Measurements from ENCODE around the gene DPP7. TPM values are rescaled to one million over a fixed set of nuclear protein-coding genes. Genes with fewer than 3 reads are reported as not detected.

Gene DPP7
- total and polyA plus RNA-seq, 7 donors: 26.6 to 158 (median 91.3) TPM

Small RNAs within 50 kb of the gene (small RNA-seq; reads per million reads assigned to genes)
- 0 reads per million in 3 donors for gene RF00153

Other genes with a start within 250 kb of the DPP7 start
Only the 30 nearest of the 33 such genes appear.
- gene FBXW5, start 170.0 kb downstream of the DPP7 start, total RNA-seq: 100 to 1,000 TPM; 153 to 202 (median 171) TPM
- gene FBXW5, start 170.0 kb downstream of the DPP7 start, polyA plus RNA-seq: 100 to 1,000 TPM; 147 to 182 (median 165) TPM
- not detected for gene C8G, start 169.5 kb downstream of the DPP7 start, total RNA-seq
- gene C8G, start 169.5 kb downstream of the DPP7 start, polyA plus RNA-seq: 10 to 100 TPM in 1 of 3 donors, 1 to 10 TPM in 2; 4.2 to 11.1 (median 5.4) TPM
- gene LCN12, start 162.5 kb downstream of the DPP7 start, total RNA-seq: 1 to 10 TPM in 1 of 4 donors, not detected in 3; 1.2 TPM
- gene LCN12, start 162.5 kb downstream of the DPP7 start, polyA plus RNA-seq: 1 to 10 TPM in 1 of 3 donors, not detected in 2; 3.0 TPM
- 10 to 100 TPM; 11.8 to 36.6 (median 32.4) TPM for gene PTGDS, start 137.2 kb downstream of the DPP7 start, total RNA-seq
- gene PTGDS, start 137.2 kb downstream of the DPP7 start, polyA plus RNA-seq: 100 to 1,000 TPM in 1 of 3 donors, 10 to 100 TPM in 1, 1 to 10 TPM in 1; 8.3 to 218 (median 24.0) TPM
- 1 to 10 TPM in 1 of 4 donors, under 1 TPM in 3; 0.14 to 1.1 (median 0.43) TPM for gene LCNL1, start 131.7 kb downstream of the DPP7 start, total RNA-seq
- under 1 TPM in 1 of 3 donors, not detected in 2; 0.50 TPM for gene LCNL1, start 131.7 kb downstream of the DPP7 start, polyA plus RNA-seq
- gene PAXX, start 122.3 kb downstream of the DPP7 start, total RNA-seq: 10 to 100 TPM; 28.0 to 38.0 (median 36.2) TPM
- 10 to 100 TPM; 28.4 to 80.9 (median 40.8) TPM for gene PAXX, start 122.3 kb downstream of the DPP7 start, polyA plus RNA-seq
- gene CLIC3, start 118.2 kb downstream of the DPP7 start, total RNA-seq: 1 to 10 TPM in 1 of 4 donors, not detected in 3; 1.4 TPM
- gene CLIC3, start 118.2 kb downstream of the DPP7 start, polyA plus RNA-seq: 1 to 10 TPM in 1 of 3 donors, not detected in 2; 4.7 TPM
- gene ABCA2, start 86.5 kb downstream of the DPP7 start, total RNA-seq: 10 to 100 TPM in 3 of 4 donors, 1 to 10 TPM in 1; 9.2 to 19.7 (median 13.2) TPM
- gene ABCA2, start 86.5 kb downstream of the DPP7 start, polyA plus RNA-seq: 10 to 100 TPM in 1 of 3 donors, 1 to 10 TPM in 2; 6.0 to 28.6 (median 9.0) TPM
- gene FUT7, start 82.6 kb downstream of the DPP7 start, total RNA-seq: 1 to 10 TPM in 1 of 4 donors, under 1 TPM in 2, not detected in 1; 0.36 to 1.3 (median 0.41) TPM
- 1 to 10 TPM in 1 of 3 donors, not detected in 2; 1.3 TPM for gene FUT7, start 82.6 kb downstream of the DPP7 start, polyA plus RNA-seq
- gene NPDC1, start 68.6 kb downstream of the DPP7 start, total RNA-seq: 100 to 1,000 TPM in 1 of 4 donors, 10 to 100 TPM in 3; 21.4 to 101 (median 42.4) TPM
- 100 to 1,000 TPM in 1 of 3 donors, 10 to 100 TPM in 2; 47.9 to 118 (median 91.9) TPM for gene NPDC1, start 68.6 kb downstream of the DPP7 start, polyA plus RNA-seq
- gene ENTPD2, start 60.7 kb downstream of the DPP7 start, total RNA-seq: 1 to 10 TPM in 3 of 4 donors, not detected in 1; 1.2 to 2.2 (median 2.1) TPM
- gene ENTPD2, start 60.7 kb downstream of the DPP7 start, polyA plus RNA-seq: 1 to 10 TPM in 2 of 3 donors, under 1 TPM in 1; 0.92 to 6.4 (median 3.0) TPM
- under 1 TPM in 1 of 4 donors, not detected in 3; 0.81 TPM for gene SAPCD2, start 44.2 kb downstream of the DPP7 start, total RNA-seq
- 10 to 100 TPM in 1 of 3 donors, 1 to 10 TPM in 2; 3.6 to 16.4 (median 3.7) TPM for gene SAPCD2, start 44.2 kb downstream of the DPP7 start, polyA plus RNA-seq
- gene UAP1L1, start 37.2 kb downstream of the DPP7 start, total RNA-seq: 1 to 10 TPM; 2.9 to 9.1 (median 4.8) TPM
- 1 to 10 TPM; 4.2 to 9.6 (median 6.0) TPM for gene UAP1L1, start 37.2 kb downstream of the DPP7 start, polyA plus RNA-seq
- gene MAN1B1, start 27.7 kb downstream of the DPP7 start, total RNA-seq: 10 to 100 TPM; 27.8 to 34.9 (median 28.7) TPM
- gene MAN1B1, start 27.7 kb downstream of the DPP7 start, polyA plus RNA-seq: 10 to 100 TPM; 12.0 to 52.0 (median 14.1) TPM
- gene GRIN1, start 24.4 kb upstream of the DPP7 start, total RNA-seq: 1 to 10 TPM in 1 of 4 donors, under 1 TPM in 3; 0.16 to 1.1 (median 0.38) TPM
- under 1 TPM in 1 of 3 donors, not detected in 2; 0.69 TPM for gene GRIN1, start 24.4 kb upstream of the DPP7 start, polyA plus RNA-seq
- under 1 TPM in 1 of 4 donors, not detected in 3; 0.68 TPM for gene LRRC26, start 55.3 kb upstream of the DPP7 start, total RNA-seq
- gene LRRC26, start 55.3 kb upstream of the DPP7 start, polyA plus RNA-seq: 1 to 10 TPM; 1.2 to 6.3 (median 1.4) TPM
- not detected for gene TMEM210, start 57.3 kb upstream of the DPP7 start, total RNA-seq
- under 1 TPM in 1 of 3 donors, not detected in 2; 0.12 TPM for gene TMEM210, start 57.3 kb upstream of the DPP7 start, polyA plus RNA-seq
- 10 to 100 TPM; 21.0 to 27.4 (median 24.6) TPM for gene ANAPC2, start 73.8 kb upstream of the DPP7 start, total RNA-seq
- 10 to 100 TPM; 12.5 to 49.3 (median 13.2) TPM for gene ANAPC2, start 73.8 kb upstream of the DPP7 start, polyA plus RNA-seq
- 100 to 1,000 TPM in 1 of 4 donors, 10 to 100 TPM in 3; 39.6 to 122 (median 76.3) TPM for gene SSNA1, start 73.9 kb upstream of the DPP7 start, total RNA-seq
- 100 to 1,000 TPM in 2 of 3 donors, 10 to 100 TPM in 1; 93.2 to 112 (median 105) TPM for gene SSNA1, start 73.9 kb upstream of the DPP7 start, polyA plus RNA-seq
- 1 to 10 TPM; 3.0 to 4.6 (median 3.8) TPM for gene TPRN, start 86.0 kb upstream of the DPP7 start, total RNA-seq
- gene TPRN, start 86.0 kb upstream of the DPP7 start, polyA plus RNA-seq: 10 to 100 TPM; 64.9 to 80.5 (median 78.1) TPM
- 10 to 100 TPM; 24.8 to 33.4 (median 29.1) TPM for gene TMEM203, start 90.9 kb upstream of the DPP7 start, total RNA-seq
- gene TMEM203, start 90.9 kb upstream of the DPP7 start, polyA plus RNA-seq: 10 to 100 TPM; 27.5 to 42.0 (median 38.4) TPM
- gene NDOR1, start 91.0 kb upstream of the DPP7 start, total RNA-seq: 10 to 100 TPM in 1 of 4 donors, 1 to 10 TPM in 3; 3.8 to 12.7 (median 5.1) TPM
- gene NDOR1, start 91.0 kb upstream of the DPP7 start, polyA plus RNA-seq: 10 to 100 TPM in 1 of 3 donors, 1 to 10 TPM in 2; 5.4 to 20.2 (median 6.0) TPM
- 1 to 10 TPM in 2 of 4 donors, under 1 TPM in 1, not detected in 1; 0.54 to 1.9 (median 1.1) TPM for gene RNF208, start 107.5 kb upstream of the DPP7 start, total RNA-seq
- 1 to 10 TPM; 4.8 to 8.8 (median 5.5) TPM for gene RNF208, start 107.5 kb upstream of the DPP7 start, polyA plus RNA-seq
- gene CYSRT1, start 110.4 kb upstream of the DPP7 start, total RNA-seq: under 1 TPM in 1 of 4 donors, not detected in 3; 0.33 TPM
- 1 to 10 TPM in 1 of 3 donors, under 1 TPM in 1, not detected in 1; 0.54 to 1.2 TPM for gene CYSRT1, start 110.4 kb upstream of the DPP7 start, polyA plus RNA-seq
- gene RNF224, start 112.8 kb upstream of the DPP7 start, total RNA-seq: not detected
- under 1 TPM in 1 of 3 donors, not detected in 2; 0.04 TPM for gene RNF224, start 112.8 kb upstream of the DPP7 start, polyA plus RNA-seq
- gene SLC34A3, start 116.2 kb upstream of the DPP7 start, total RNA-seq: not detected
- not detected for gene SLC34A3, start 116.2 kb upstream of the DPP7 start, polyA plus RNA-seq
- 100 to 1,000 TPM; 141 to 196 (median 164) TPM for gene TUBB4B, start 126.6 kb upstream of the DPP7 start, total RNA-seq
- gene TUBB4B, start 126.6 kb upstream of the DPP7 start, polyA plus RNA-seq: 100 to 1,000 TPM; 292 to 505 (median 444) TPM
- not detected for gene STPG3, start 136.6 kb upstream of the DPP7 start, total RNA-seq
- not detected for gene STPG3, start 136.6 kb upstream of the DPP7 start, polyA plus RNA-seq
- 10 to 100 TPM; 24.7 to 36.5 (median 33.2) TPM for gene NELFB, start 140.6 kb upstream of the DPP7 start, total RNA-seq
- 10 to 100 TPM; 41.6 to 70.5 (median 45.0) TPM for gene NELFB, start 140.6 kb upstream of the DPP7 start, polyA plus RNA-seq
- gene TOR4A, start 163.0 kb upstream of the DPP7 start, total RNA-seq: 1 to 10 TPM; 3.8 to 4.3 (median 3.9) TPM
- gene TOR4A, start 163.0 kb upstream of the DPP7 start, polyA plus RNA-seq: 10 to 100 TPM in 1 of 3 donors, 1 to 10 TPM in 2; 5.1 to 33.0 (median 6.6) TPM

All from sigmoid colon (tissue), 7 donors.